ENCODE results near the gene STOML1.

The STOML1 gene

GRCh38 chr15:73996939-73997338, 4.8 kb upstream of the STOML1 start:
- Histone ChIP-seq H3K27me3 (ENCODE audit: insufficient read depth, low read length, poor library complexity, severe bottlenecking) (peaks cover 4% of the 10 kb centered on the region), H3K4me2 (ENCODE audit: low read depth, low read length, poor library complexity, severe bottlenecking) (peak overlapping the region; percentile 96), H3K4me3 (ENCODE audit: low read length, poor library complexity, severe bottlenecking) (peak overlapping the region; percentile 90), H3K4me1 (ENCODE audit: insufficient read depth, low read length, poor library complexity, severe bottlenecking) (peaks cover 55% of the 10 kb centered on the region), H4K20me1 (ENCODE audit: insufficient read depth, low read length, poor library complexity, severe bottlenecking) (peaks cover 56% of the 10 kb centered on the region), H3K9me3 (ENCODE audit: insufficient read depth, low read depth, low read length) (no peaks in the 10 kb centered on the region), H3K9ac (ENCODE audit: low read depth, low read length, poor library complexity, severe bottlenecking) (peak overlapping the region; percentile 98), H3K79me2 (ENCODE audit: insufficient read depth, low read length) (peaks cover 73% of the 10 kb centered on the region), H3F3A (ENCODE audit: low read depth) (peaks cover 4% of the 10 kb centered on the region; the same call in 1 of the 2 replicates), H3K36me3 (ENCODE audit: insufficient read depth, low read length) (peaks cover 15% of the 10 kb centered on the region; the same call in 1 of the 2 replicates), H2AFZ (ENCODE audit: low read length) (no peak overlapping the region), H3K9me2 (replicated peaks; ENCODE audit: low read depth, low read length) (no peaks in the 10 kb centered on the region)
- TF ChIP-seq CTCF (conservative IDR thresholded peaks at IDR 0.05; ENCODE audit: low read length): no peak
- TF ChIP-seq EZH2phosphoT487 (IDR thresholded peaks at IDR 0.05; ENCODE audit: borderline replicate concordance): no peak

GRCh38 chr15:73996267-73996666, 4.2 kb upstream of the STOML1 start:
- Histone ChIP-seq H3K4me1 (ENCODE audit: insufficient read depth, low read length, poor library complexity, severe bottlenecking) (peaks cover 59% of the 10 kb centered on the region), H3K9me3 (ENCODE audit: insufficient read depth, low read depth, low read length) (no peaks in the 10 kb centered on the region), H3K9me2 (replicated peaks; ENCODE audit: low read depth, low read length) (no peaks in the 10 kb centered on the region), H3K36me3 (ENCODE audit: insufficient read depth, low read length) (peaks cover 10% of the 10 kb centered on the region; the same call in 1 of the 2 replicates), H4K20me1 (ENCODE audit: insufficient read depth, low read length, poor library complexity, severe bottlenecking) (peaks cover 52% of the 10 kb centered on the region), H3K4me2 (ENCODE audit: low read depth, low read length, poor library complexity, severe bottlenecking) (peak overlapping the region; percentile 96), H2AFZ (ENCODE audit: low read length) (no peak overlapping the region), H3K79me2 (ENCODE audit: insufficient read depth, low read length) (peaks cover 66% of the 10 kb centered on the region), H3K4me3 (ENCODE audit: low read length, poor library complexity, severe bottlenecking) (peak overlapping the region; percentile 90), H3K9ac (ENCODE audit: low read depth, low read length, poor library complexity, severe bottlenecking) (peak overlapping the region; percentile 98), H3F3A (ENCODE audit: low read depth) (peaks cover 4% of the 10 kb centered on the region; the same call in 1 of the 2 replicates), H3K27me3 (ENCODE audit: insufficient read depth, low read length, poor library complexity, severe bottlenecking) (peaks cover 4% of the 10 kb centered on the region)
- TF ChIP-seq EZH2phosphoT487 (IDR thresholded peaks at IDR 0.05; ENCODE audit: borderline replicate concordance): no peak
- no peak for TF ChIP-seq CTCF (conservative IDR thresholded peaks at IDR 0.05; ENCODE audit: low read length)

GRCh38 chr15:73994912-73995622, 3.0 kb upstream of the STOML1 start:
- peak overlapping the region; percentile 96 for H3K4me2 ChIP-seq (ENCODE audit: low read depth, low read length, poor library complexity, severe bottlenecking)
- H4K20me1 ChIP-seq (ENCODE audit: insufficient read depth, low read length, poor library complexity, severe bottlenecking): peaks cover 41% of the 10 kb centered on the region
- peak overlapping the region; percentile 98 for H3K9ac ChIP-seq (ENCODE audit: low read depth, low read length, poor library complexity, severe bottlenecking)
- H3K9me3 ChIP-seq (ENCODE audit: insufficient read depth, low read depth, low read length): no peaks in the 10 kb centered on the region
- H3K79me2 ChIP-seq (ENCODE audit: insufficient read depth, low read length): peaks cover 54% of the 10 kb centered on the region
- H3K27me3 ChIP-seq (ENCODE audit: insufficient read depth, low read length, poor library complexity, severe bottlenecking): peaks cover 4% of the 10 kb centered on the region
- H2AFZ ChIP-seq (ENCODE audit: low read length): peak overlapping the region; percentile 25; the same call in 1 of the 2 replicates
- H3K36me3 ChIP-seq (ENCODE audit: insufficient read depth, low read length): peaks cover 10% of the 10 kb centered on the region; the same call in 1 of the 2 replicates
- peaks cover 4% of the 10 kb centered on the region; the same call in 1 of the 2 replicates for H3F3A ChIP-seq (ENCODE audit: low read depth)
- H3K9me2 ChIP-seq (replicated peaks; ENCODE audit: low read depth, low read length): no peaks in the 10 kb centered on the region
- peak overlapping the region; percentile 90 for H3K4me3 ChIP-seq (ENCODE audit: low read length, poor library complexity, severe bottlenecking)
- peaks cover 57% of the 10 kb centered on the region for H3K4me1 ChIP-seq (ENCODE audit: insufficient read depth, low read length, poor library complexity, severe bottlenecking)
- TF ChIP-seq CTCF (conservative IDR thresholded peaks at IDR 0.05; ENCODE audit: low read length): no peak
- TF ChIP-seq EZH2phosphoT487 (IDR thresholded peaks at IDR 0.05; ENCODE audit: borderline replicate concordance): no peak
